T1000 (cell line): Measurements from ENCODE around the gene LIPC.

Source experiments
- DNase-seq: peaks from one replicate; lab custom pipeline; 2025; ENCODE audit warnings: mixed read lengths; lab: John Stamatoyannopoulos, UW

Gene LIPC

DNA sequence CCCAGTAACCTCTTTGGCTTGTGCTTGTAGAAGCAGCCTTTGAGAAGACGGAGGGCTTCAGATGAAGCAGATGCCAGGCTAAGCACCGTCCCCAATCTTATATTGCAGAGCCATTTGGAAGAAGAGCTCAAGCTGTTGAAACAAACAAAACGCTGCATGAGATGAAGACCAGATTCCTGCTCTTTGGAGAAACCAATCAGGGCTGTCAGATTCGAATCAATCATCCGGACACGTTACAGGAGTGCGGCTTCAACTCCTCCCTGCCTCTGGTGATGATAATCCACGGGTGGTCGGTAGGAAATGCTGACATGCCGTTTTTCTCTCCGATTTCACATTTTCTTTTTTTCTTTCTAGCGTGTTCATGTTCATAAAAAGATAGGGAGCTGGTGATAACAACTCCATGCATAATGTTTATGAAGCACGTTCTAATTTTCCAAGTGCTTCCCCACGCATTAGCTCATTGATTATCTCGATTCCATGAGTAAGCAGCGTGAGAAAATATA is 106.5 kb downstream of the LIPC start:
- no peak for DNase-seq

- no peak for DNase-seq
These were observed 107.1 kb downstream of the LIPC start for GRCh38 chr15:58538901-58539300.

DNA sequence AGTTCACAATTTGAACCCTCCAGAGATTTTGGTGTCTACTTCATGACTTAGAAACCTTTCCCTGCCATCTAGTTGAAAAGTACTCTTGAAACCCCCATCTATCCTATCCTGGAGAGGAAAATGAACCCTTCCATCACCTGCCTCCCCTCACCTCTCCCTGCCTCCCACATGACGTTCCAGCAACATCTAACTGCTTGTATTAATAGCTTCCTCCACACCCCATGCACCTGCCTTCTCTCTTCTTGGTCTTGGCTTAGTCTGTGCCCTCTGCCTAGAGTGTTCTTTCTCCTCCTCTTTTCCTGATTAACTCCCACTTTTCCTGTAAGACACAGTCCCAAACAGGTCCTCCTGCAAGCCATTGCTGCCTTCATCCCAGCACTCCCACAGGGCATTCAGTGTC is 107.8 kb downstream of the LIPC start:
- no peak for DNase-seq

DNA sequence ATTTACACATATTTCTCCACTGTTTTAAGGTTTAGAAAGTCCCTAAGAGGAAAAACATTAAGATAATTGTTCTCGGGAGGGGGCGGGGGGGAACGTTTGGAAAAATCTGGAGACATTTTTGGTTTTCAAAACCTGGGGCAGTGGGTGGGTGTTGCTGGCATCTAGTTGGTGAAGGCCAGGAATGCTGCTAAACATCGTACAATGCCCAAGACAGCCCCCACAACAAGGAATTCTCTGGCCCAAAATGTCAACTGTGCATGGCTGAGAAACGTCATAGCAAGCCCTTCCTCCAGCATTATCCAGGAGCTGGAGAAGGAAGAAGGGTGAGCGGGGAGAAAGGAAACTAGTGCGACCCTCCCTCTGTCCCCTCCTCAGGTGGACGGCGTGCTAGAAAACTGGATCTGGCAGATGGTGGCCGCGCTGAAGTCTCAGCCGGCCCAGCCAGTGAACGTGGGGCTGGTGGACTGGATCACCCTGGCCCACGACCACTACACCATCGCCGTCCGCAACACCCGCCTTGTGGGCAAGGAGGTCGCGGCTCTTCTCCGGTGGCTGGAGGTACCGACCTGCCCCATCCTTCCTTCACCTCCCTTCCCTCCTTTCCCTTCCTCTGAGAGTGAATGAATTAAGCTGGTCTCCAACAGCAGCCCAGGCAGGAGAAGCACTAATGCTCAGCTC is 109.8 kb downstream of the LIPC start:
- DNase-seq, result no peak

DNA sequence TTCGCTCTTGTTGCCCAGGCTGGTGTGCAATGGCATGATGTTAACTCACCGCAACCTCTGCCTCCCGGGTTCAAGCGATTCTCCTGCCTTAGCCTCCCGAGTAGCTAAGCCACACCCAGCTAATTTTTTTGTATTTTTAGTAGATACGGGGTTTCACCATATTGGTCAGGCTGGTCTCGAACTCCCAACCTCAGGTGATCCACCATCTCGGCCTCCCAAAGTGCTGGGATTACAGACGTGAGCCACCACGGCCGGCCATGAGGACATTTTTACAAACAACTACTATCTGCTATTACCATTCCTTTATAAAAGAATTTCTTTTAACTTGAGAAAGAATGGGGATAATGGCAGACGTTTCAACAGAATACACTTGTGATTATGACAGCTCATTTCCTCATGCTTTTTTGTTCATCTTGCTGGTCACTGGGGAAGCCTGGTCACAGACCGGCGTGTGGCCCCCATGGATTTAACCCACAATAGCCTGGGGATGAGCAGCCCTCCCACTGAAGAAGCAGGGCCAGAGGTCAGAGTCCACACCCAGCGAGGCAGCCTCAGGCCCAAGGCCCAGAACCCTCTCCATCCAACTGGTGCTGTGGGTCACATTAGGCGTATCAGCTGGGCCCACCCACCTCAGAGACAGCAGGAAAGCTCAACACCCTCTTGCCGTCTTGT is 112.0 kb downstream of the LIPC start:
- DNase-seq, result no peak

DNA sequence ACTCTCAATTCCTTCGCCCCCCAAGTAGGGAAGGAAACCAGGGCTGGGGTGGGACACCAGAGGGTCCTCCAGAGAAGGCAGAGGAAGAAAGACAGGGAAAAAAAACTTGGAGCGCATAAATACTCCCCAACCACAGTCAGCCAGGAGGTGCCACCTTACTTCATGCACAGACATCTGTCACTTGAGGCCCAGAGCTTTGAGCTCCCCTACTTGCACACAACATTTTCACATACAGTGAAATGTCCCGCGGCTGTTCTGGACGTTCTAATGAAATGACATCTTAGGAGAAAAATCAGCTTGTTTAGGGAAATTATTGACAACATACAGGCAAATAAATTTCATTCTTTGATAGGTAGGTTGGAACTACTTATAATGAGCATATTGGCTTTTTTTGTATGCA is 113.0 kb downstream of the LIPC start:
- DNase-seq, result no peak

- DNase-seq, result no peak
These were observed 113.7 kb downstream of the LIPC start for GRCh38 chr15:58545307-58546065.

- no peak for DNase-seq
These were observed 114.3 kb downstream of the LIPC start for GRCh38 chr15:58546066-58546591.

DNA sequence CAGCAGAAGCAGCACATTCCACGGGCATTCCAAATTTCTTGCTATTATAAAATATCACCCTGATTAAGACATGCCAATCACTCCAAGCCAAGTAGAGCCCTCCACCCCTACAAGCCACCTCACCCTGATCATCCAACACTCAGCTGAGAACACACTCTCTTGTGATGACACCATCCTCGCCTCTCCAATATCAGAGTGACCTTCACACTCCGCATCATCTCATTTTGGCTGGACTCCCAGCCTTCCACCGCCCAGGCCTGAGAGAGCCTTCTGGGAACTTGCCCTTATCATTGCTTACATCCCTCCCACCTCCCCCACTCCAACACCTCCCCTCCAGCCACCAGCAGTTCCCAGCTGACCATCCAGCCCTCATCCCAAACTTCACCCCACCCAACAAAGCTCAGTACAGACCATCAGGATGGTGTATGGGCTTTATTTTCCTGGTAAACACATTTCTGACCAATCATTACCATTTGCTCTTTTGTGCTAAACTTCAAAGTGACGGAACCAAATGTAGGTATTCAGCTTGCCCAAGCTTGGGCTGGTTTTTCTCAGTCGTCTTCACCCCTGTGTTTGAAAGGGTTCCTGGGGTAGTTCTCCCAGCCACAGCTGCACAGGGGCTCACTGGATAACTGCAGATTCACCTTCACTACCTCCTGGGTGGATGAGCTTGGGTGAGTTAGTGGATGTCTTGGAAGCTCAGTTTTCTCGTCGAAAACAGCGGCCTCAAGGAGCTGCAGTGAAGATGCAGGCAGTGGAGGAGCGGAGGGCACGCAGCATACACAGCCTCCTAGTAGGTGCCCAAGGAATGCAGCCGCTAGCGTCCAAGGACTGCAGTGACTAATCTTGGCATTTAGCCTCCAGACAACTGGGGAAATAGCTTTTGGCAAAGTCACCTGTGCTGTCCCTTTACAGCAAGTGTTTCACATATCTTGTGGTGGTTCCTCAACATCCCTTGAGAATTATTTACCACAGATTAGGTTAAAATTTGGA is 115.1 kb downstream of the LIPC start:
- DNase-seq, result peak; percentile 74

GRCh38 chr15:58547628-58548307 is 116.0 kb downstream of the LIPC start:
- no peak for DNase-seq

DNA sequence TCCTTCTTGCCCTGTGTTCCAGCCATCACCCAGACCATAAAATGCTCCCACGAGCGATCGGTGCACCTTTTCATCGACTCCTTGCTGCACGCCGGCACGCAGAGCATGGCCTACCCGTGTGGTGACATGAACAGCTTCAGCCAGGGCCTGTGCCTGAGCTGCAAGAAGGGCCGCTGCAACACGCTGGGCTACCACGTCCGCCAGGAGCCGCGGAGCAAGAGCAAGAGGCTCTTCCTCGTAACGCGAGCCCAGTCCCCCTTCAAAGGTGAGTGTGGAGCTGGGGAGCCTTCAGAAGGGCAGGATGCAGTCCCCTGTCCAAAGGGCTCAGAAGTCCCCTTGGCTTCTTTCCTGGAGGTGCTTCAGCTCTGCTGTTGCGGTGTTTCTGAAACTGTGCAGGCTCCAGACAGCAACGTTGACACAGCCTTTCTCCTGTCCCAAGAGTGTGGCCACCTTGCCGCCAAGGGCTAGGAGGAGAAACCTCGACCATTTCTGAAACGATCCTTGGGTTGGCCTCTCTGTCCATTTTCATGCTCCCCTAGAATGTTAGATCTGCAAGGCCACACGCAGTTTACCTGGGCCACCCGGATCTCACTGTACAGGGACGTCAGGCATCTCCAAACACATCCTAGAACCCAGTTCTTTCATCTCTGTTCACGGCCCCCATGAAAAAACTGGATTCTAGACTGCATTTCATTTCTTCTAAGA is 116.7 kb downstream of the LIPC start:
- DNase-seq, result no peak

- no peak for DNase-seq
These were observed 117.4 kb downstream of the LIPC start for GRCh38 chr15:58549013-58549784.

DNA sequence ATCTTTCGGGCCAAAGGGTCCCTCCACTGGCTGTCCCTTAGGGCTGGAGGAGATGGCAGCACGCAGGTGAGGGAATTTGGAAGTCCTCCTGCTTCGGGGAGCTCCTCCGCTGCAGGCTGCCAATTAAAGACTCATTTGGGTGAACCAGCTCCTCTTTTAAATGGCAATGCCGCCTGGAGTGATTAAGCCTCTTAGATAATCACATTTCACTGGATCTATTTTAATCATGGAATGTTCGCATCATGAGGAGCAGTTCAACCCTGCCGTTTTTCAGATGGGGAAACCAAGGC is 117.9 kb downstream of the LIPC start:
- no peak for DNase-seq

GRCh38 chr15:58551084-58551763 is 119.4 kb downstream of the LIPC start:
- no peak for DNase-seq

- peak; percentile 22 for DNase-seq
These were observed 120.1 kb downstream of the LIPC start for GRCh38 chr15:58551764-58552504.

DNA sequence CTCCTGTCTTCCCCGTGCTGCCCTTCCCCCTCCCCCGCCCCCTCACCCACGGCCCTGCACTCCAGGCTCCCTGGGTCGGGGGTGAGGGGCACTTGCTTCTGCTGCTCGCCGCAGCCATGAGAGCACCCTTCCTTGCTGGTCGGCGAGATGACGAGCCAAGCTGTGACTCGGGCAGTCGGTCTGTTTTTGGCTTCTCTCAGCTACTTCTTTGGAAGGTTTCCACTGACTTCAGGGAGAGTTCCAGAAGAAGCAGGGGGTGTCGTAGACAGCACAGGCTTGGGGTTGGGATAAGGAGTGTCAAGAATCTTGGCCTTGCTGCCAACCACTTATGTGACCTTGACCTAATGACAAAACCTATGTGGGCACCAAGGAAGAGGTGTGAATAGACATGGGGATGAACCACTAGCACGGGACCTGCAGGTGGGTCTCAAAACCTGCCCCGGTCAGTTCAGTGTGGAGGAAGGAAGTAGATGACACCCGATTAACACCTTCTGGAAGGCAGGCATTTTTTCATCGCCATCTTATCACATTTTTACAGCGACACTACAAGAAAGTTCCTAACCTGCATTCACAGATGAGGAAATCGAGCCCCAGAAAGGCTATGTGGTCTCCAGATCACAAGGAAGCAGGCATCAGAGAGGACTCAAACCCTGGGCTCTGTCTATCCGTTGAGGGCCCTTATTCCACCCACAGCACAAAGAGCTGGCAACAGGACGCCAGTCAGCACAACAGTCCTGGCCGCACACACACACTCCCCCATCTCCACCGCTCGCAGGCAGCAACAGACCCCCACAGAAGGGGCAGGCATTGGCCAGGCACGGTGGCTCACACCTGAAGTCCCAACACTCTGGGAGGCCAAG is 120.9 kb downstream of the LIPC start:
- no peak for DNase-seq

GRCh38 chr15:58553365-58553918 is 121.7 kb downstream of the LIPC start:
- DNase-seq, result no peak
